Measurements from ENCODE around the gene PTCSC3.
"Not testable (repeated sequence)": the region's sequence is repeated elsewhere in the genome, so short reads cannot be mapped to it uniquely, and the experiment has no call there.

Gene PTCSC3

DNA sequence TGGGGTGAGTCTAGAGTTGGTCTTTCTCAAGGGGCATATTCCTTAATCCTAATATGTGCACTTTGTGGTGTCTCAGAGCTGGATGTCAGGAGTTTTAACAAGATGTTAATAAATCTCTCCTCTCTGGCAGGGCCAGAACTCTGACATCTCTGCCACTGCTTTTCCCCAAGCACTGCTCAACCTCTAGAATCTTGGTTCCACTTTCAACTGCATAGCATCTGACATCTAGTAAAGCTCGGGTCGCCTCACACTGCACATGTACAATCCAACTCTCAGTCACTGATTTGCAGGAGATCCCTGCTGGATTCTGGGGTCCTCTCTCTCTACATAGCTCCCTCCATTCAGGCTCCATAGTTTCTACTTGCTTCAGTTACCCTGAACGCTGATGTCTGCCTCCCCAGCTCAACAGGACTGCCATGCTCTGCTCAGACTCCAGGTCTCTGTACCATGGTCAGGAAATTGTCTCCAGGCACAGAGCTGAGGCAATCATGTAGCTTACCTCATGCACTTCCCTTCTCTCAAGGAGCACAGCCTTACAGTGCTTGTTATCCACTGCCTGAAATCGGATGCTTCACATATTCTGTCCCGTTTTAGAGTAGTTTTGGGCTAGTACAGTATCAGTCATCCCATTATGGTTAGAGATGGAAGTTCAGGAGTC is 1.6 kb downstream of the PTCSC3 start:
- in situ Hi-C loops (cut with MboI; ENCODE audit: low sequenced_read_pairs): no loop called here

DNA sequence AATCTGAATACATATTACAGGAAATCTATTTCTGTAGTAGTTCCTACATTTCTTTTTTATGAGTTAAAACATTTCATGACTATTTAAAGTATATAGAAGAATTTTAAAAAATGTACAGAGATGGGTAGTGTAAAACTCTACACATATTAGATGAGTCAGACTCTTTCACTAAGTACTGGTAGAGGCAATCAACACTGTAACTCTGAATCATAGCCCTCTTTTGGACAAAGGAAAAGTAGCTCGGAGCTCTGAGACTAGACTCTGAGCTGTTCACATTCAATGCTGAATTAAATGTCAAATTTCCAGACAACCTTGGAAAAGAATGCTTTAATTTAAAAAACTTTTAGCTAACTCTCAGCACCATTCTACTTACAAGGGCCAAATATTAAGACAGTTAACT is 3.4 kb downstream of the PTCSC3 start:
- in situ Hi-C loops (cut with MboI; ENCODE audit: low sequenced_read_pairs): no loop called here

DNA sequence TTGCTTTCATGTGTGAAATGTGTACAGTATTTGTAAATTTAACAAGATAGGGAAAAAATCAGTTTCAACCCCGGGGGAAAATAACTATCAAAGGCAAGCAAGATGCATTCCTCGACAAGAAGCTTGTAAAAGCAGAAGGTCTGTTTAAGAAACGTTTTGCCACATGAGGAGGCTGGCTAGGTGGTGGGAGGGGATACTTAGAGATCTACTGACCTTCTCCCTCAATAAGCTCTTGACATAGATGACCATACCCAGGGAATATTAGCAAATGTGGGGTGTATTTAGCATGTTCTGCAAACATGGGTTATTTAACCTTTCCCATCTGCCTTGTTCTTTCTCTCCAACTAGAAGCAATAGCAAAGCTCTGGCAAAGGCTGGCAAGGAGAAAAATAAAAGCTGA is 4.9 kb downstream of the PTCSC3 start:
- in situ Hi-C loops (cut with MboI; ENCODE audit: low sequenced_read_pairs): no loop called here

DNA sequence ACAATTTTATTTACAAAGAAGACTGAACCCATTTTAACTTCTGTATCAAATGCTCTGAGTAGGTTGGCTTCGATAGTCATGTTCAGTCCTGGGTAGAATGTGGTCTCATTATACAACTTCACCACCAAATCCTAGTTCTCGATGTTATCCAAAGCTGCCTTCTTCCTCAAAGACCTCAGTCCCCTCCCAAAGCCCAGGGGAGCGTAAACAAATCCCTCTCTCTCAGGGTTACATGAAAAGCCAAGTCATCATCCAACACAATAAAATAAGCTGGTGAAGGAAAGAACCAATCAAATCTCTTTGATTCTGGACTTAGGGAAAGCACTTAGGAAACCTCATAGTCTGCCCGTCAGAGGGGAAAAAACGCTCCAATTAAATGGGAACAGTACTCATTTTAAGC is 9.1 kb downstream of the PTCSC3 start:
- in situ Hi-C loops (cut with MboI; ENCODE audit: low sequenced_read_pairs): no loop called here

DNA sequence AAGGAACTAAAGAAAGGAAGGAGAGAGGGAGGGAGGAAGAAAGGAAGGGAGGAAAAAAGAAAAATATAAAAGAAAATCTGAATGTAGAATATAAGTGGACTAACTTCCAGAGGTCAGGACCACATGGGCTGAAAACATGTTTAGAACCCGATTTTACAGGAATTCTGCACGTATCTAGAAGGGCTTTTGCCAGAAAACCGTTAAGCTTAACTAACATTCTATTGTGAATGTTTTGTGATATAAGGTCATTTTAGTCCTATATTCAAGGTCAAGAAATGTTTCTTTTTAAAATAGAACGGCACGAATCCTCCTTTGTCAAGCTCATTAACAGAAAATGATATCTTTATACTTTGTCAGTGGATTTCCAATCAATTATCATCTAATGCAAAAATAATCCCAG is 13.1 kb downstream of the PTCSC3 start:
- in situ Hi-C loops (cut with MboI; ENCODE audit: low sequenced_read_pairs): no loop called here

DNA sequence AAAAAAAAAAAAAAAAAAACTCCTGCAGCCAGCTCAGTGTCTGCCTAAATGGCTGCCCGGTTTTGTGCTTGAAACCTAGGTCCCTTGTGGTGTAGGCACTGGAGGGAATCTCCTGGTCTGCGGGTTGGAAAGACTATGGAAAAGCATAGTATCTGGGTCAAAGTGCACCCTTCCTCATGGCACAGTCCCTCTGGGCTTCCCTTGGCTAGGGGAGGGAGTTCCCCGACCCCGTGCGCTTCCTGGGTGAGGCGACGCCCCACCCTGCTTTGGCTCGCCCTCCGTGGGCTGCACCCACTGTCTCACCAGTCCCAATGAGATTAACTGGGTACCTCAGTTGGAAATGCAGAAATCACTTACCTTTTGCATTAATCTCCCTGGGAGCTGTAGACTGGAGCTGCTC is 14.3 kb downstream of the PTCSC3 start:
- in situ Hi-C loops (cut with MboI; ENCODE audit: low sequenced_read_pairs): no loop called here

DNA sequence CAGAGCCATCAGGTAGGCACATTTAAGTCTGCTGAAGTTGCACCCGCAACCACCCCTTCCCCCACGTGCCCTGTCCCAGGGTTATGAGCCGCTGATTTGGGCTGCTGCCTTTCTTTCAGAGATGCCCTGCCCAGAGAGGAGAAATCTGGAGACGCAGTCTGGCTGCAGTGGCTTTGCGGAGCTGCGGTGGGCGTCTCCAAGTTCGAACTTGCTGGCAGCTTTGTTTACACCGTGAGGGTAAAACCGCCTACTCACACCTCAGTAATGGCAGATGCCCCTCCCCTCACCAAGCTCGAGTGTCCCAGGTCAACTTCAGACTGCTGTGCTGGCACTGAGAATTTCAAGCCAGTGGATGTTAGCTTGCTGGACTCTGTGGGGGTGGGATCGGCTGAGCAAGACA is 14.7 kb downstream of the PTCSC3 start:
- in situ Hi-C loops (cut with MboI; ENCODE audit: low sequenced_read_pairs): no loop called here

DNA sequence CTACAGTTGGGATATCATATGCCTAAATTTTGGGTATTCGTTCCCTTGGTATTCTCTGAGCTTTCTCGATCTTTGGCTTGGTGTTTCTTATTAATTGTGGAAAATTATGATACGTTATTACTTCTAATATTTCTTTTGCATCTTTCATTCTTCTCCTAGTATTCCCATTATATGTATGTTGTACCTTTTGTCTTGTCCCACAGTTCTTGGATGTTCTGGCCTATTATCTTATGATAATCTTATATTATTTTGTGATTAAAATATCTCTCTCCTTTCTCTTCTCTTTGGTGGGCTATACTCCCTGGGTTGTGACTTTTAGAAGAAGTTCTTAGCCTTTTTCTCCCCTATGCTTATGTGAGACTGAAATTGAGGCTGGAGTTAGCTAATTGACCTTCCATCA is 25.2 kb downstream of the PTCSC3 start:
- in situ Hi-C loops (cut with MboI; ENCODE audit: low sequenced_read_pairs): no loop called here

DNA sequence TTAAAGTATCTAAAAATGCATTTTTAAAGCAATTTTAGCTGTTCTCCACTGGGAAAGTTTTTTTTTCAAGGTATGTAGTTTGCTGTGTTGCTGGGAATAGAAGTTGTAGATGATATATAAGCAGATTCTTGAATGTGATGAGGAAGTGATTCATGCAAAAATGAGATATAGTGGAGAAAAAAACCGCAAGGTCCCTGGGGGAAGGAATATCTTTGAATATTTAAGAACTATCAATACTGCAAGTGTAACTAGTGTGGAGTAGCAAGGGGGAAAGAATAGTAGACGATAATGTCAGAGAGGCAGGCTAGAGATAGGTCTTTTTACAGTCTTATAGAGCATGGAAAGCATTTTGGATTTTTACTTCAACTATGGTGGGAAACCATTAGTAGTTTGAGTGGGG is 42.5 kb downstream of the PTCSC3 start:
- in situ Hi-C loops (cut with MboI; ENCODE audit: low sequenced_read_pairs): no loop called here

DNA sequence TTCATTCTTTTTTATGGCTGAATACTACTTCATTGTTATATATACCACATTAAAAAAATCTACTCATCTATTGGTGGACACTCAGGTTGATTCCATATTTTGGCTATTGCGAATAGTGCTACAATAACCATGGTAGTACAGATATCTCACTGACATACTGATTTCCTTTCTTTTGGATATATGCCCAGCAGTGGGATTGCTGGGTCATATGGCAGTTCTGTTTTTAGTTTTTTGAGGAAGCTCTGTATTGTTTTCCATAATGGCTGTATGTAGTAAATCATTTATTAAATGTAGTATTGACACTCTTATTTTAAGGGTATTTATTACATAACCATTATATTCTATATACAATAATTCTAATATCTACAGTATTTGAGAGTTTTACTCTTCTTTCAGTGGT is 43.7 kb downstream of the PTCSC3 start:
- in situ Hi-C loops (cut with MboI; ENCODE audit: low sequenced_read_pairs): no loop called here

DNA sequence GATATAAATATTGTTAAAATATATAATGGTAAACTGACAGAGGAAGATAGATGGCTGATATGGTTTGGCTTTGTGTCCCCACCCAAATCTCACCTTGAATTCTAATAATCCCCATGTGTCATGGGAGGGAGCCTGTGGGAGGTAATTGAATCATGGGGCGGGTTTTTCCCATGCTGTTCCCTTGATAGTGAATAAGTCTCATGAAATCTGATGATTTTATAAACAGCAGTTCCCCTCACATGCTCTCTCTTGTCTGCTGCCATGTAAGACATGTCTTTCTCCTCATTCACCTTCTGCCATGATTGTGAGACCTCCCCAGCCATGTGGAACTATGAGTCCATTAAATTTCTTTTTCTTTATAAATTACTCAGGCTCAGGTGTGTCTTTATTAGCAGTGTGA is 46.3 kb downstream of the PTCSC3 start:
- in situ Hi-C loops (cut with MboI; ENCODE audit: low sequenced_read_pairs): no loop called here

DNA sequence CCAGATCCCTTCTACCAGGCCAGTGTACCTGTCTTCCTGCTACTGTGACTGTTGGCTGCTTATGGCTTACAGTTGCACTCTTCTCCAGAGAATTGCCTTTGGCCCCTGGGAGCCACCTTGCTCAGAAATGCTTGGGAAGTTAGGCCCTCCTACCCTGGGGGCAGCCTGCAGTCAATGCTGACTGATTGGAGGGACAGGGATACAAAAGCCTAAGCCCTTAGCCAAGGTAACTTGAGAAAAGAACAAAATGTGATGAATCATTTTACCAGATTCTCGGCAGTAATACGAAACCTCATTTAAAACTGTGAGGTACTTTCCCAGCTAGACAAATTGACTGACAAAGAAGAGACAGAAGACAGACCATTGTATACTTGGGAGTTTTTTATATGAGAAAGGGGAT is 47.3 kb downstream of the PTCSC3 start:
- in situ Hi-C loops (cut with MboI; ENCODE audit: low sequenced_read_pairs): no loop called here

DNA sequence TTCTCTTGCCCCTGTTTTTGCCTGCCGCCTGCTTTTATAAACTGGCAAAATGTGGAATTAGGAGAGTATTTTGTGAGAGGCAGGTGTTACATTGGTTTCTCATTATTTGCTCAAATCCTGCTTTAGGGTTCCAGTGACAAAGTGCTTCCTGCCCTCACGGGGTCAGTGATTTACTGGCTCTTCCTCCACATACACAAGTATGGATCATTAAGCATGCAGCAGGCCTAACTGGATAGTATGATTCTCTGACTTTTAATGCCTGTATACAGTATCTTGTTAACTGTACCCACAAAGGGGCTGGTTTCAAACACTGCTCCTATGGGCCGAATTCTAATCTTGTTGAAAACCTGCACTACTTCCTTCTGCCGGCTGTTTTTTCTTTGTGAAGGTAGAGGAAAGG is 63.2 kb downstream of the PTCSC3 start:
- in situ Hi-C loops (cut with MboI; ENCODE audit: low sequenced_read_pairs): no loop called here

DNA sequence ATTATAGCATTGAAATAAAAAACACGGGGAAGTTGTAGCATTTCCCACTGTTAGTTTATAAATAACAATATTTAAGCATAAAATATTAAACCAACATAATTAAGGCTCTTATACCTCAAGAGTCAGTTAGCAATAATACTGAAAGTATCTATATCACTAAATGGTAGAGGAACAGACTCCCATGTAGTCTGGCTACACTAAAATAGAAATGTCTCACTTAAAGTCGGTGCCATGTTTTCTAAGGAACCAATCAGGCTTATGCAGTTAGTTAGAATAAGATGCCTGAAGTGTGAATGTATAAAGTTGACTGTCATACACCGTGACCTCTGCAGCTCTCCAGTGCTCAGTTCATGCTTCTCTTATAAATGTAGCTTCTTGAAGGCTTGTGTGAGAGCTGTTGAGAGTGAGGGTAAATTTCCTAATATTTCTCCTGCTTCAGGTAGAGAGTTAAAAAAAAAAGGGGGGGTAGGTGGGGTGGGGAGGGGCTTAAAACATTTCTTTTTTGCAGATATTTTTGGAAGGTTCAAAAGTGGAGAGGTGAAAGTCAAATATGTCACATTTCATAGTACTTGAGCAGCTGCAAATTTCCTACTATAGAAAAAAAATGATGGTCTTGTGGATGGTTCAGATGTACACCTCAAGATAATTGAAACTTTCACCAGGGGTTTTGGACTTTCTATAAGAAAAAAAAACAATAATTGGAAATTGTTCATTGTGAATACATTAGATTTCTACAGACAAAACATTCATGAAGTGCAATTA is 64.5 kb downstream of the PTCSC3 start:
- in situ Hi-C loops (cut with MboI; ENCODE audit: low sequenced_read_pairs): no loop called here

DNA sequence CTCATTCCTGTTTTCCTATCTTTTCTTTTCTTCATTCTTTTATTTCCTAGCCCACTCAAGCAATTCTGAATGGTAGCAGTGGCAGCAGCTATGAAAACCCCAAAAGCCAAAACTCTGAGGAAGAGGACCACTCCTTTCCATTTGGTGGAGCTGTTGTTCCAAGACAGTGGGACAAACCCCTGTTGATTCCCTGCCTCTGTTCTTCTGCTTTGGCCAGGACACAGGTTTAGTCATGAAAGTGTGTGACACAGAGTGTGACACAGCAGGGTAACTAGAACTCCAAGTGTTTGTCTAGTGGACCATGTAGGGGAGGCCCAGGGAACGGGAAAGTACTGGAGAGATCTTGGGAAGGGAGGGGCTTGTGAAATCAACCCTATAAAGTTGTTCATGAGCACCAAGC is 71.1 kb downstream of the PTCSC3 start:
- in situ Hi-C loops (cut with MboI; ENCODE audit: low sequenced_read_pairs): no loop called here

DNA sequence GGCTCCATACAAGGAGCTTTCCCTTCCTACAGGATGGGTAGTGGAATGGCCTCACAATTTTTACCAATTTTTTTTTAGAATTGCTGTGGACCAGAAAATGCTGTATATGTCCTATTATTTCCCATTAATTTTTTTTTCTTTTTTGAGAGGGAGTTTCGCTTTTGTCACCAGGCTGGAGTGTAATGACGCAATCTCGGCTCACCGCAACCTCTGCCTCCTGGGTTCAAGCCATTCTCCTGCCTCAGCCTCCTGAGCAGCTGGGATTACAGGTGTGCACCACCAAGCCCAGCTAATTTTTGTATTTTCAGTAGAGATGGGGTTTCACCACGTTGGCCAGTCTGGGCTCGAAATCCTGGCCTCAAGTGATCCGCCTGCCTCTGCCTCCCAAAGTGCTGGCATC is 72.3 kb downstream of the PTCSC3 start:
- in situ Hi-C loops (cut with MboI; ENCODE audit: low sequenced_read_pairs): not testable (repeated sequence)

DNA sequence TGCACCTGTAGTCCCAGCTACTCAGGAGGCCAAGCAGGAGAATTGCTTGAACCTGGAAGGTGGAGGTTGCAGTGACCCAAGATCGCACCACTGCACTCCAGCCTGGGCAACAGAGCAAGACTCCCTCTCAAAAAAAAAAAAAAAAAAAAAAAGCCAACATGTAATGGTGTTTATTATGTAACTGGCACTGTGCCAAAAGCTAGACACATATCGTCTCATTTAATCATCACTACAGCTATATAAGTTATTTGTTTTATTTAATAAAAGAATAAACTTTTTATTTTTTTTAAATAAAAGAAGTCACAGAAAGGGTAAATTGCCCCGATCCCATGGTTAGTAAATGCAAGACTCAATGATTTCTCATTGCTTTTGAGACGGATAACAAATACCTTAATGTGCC is 76.9 kb downstream of the PTCSC3 start:
- in situ Hi-C loops (cut with MboI; ENCODE audit: low sequenced_read_pairs): no loop called here

DNA sequence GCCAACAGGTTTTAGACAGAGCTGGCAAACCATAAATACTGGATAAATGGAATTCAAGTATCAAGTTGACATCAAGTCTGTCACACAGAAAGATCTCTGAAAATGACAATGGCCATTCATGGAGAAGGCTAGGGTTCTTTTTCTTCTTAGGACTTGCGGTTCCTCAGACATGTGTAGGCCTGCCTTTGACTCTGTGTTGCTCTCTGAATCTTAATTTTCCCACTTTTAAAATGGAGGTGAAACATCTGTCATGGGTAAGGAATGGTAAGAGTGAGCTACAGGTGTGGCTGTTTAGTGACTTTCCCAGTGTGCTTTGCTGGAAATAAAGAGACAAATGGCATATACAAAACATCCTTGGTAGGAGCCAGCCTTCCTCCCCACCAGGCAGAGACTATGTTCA is 79.2 kb downstream of the PTCSC3 start:
- in situ Hi-C loops (cut with MboI; ENCODE audit: low sequenced_read_pairs): no loop called here

DNA sequence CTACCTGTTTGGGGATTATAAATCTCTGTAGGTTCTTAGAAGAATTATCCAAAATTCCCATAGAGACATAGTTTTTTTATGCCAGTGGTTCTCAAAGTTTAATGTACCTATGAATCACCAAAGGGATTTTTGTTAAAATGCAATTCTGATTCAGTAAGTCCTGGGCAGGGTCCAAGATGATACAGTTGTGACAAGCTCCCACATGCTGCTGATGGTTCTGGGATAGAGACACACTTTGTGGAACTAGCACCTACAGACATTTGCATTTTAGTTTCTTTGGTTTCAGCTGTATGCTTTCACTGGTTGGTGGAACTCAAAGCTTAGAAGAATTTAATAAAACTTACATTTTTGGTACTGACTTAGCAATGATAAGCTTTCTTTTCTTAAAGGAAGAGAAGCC is 80.4 kb downstream of the PTCSC3 start:
- in situ Hi-C loops (cut with MboI; ENCODE audit: low sequenced_read_pairs): no loop called here

DNA sequence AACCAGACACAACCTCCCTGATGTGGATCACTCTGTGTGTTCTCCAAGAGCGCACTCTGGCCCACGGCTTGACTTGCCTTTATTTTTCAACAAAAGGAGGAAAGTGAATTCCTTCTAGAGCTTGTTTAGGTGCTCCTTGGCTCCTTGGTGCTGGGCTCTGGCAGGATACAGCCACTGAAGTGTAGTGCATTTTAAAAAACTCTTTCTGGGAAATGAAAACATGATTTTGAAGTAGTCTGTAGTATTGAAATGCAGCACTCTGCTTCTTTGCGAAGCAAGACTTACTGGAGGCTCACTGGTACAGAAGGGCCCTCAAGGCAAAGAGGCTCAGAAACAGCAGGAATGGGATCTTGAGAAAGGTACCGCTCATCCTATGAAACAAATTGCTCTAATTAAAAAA is 81.6 kb downstream of the PTCSC3 start:
- in situ Hi-C loops (cut with MboI; ENCODE audit: low sequenced_read_pairs): no loop called here

DNA sequence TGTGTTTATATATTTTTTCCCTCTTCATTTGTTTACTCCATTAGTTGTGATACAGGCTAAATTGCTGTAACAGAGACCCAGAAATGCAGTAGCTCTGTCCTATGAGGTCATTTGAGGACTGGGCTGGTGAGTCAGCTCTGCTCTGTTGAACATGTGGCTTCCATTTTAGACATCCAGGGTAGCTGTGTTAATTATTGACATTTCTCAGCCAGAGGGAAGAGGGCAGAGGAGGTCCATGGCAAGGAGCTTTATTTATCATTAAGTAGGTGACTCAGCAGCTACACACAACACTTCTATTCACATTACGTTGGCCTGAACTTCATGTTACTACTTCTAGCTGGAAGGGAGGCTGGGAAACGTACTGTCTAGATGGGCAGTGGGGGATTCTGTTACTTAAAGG is 85.4 kb downstream of the PTCSC3 start:
- in situ Hi-C loops (cut with MboI; ENCODE audit: low sequenced_read_pairs): no loop called here

DNA sequence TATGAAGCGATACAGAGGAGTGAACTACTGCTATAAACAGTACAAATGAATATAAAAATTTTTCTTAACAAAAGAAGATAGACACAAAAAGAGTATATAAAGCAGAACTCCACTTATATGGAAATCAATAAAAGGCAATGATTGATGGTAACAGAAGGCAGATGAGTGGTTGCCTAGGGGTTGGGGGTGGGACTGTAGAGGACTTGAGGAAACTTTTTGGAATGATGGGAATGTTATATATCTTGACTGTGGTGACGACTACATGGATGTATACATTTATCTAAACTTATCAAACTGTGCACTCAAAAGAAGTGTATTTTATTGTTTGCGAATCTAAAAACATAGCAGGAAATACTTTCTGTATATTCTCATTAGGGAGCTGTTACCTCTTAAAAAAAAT is 89.1 kb downstream of the PTCSC3 start:
- in situ Hi-C loops (cut with MboI; ENCODE audit: low sequenced_read_pairs): no loop called here

All from HL-60/S4 treated with retinoic acid at 250 ng/mL for 4 days and 3 days (cell line).